Astrocyte (in vitro differentiated cells and primary cell): ENCODE results near the gene MRGPRG. TPM values are rescaled to one million over a fixed set of nuclear protein-coding genes. Genes with fewer than 3 reads are reported as not detected.

Experiments
- DNase-seq: peaks from one replicate; pipeline ENCODE4 v3.0.0-alpha.2; 2010; ENCODE audit warnings: low read depth
- FAIRE-seq: peaks from 2 replicates; lab custom pipeline; 2011; peaks lifted over from hg19 to GRCh38; lab: Jason Lieb, UNC
- H2AFZ ChIP-seq: 2 replicates; pipeline ENCODE4 v1.6.0; 2012; ENCODE audit warnings: low read depth, low read length, inconsistent platforms
- H3K27ac ChIP-seq: 2 replicates; pipeline ENCODE4 v1.5.1; 2011; ENCODE audit warnings: low read depth, low read length, inconsistent platforms
- H3K27me3 ChIP-seq: 2 replicates; pipeline ENCODE4 v1.6.0; 2011; ENCODE audit warnings: low read length, inconsistent platforms; ENCODE audit not compliant: insufficient read depth
- H3K36me3 ChIP-seq: 2 replicates; pipeline ENCODE4 v1.5.1; 2011; ENCODE audit warnings: low read length, inconsistent platforms; ENCODE audit not compliant: insufficient read depth
- H3K4me1 ChIP-seq: 2 replicates; pipeline ENCODE4 v1.5.1; 2011; ENCODE audit warnings: low read length, inconsistent platforms; ENCODE audit not compliant: insufficient read depth
- H3K4me2 ChIP-seq: 2 replicates; pipeline ENCODE4 v1.6.0; 2012; ENCODE audit warnings: low read length, inconsistent platforms
- H3K4me3 ChIP-seq: 2 replicates; pipeline ENCODE4 v1.5.1; 2011; ENCODE audit warnings: low read depth, mild to moderate bottlenecking, low read length, inconsistent platforms; ENCODE audit not compliant: insufficient read depth
- H3K79me2 ChIP-seq: 2 replicates; pipeline ENCODE4 v1.6.0; 2012; ENCODE audit warnings: mild to moderate bottlenecking, low read length, inconsistent platforms; ENCODE audit not compliant: insufficient read depth
- H3K9ac ChIP-seq: 2 replicates; pipeline ENCODE4 v1.6.0; 2012; ENCODE audit warnings: mild to moderate bottlenecking, low read length, inconsistent platforms
- H3K9me3 ChIP-seq: 2 replicates; pipeline ENCODE4 v1.5.1; 2012; ENCODE audit warnings: low read depth, mild to moderate bottlenecking, low read length, inconsistent platforms; ENCODE audit not compliant: insufficient read depth
- H4K20me1 ChIP-seq: 2 replicates; pipeline ENCODE4 v1.6.0; 2012; ENCODE audit warnings: low read length, inconsistent platforms; ENCODE audit not compliant: insufficient read depth
- H3K27ac Mint-ChIP-seq: one replicate; pipeline ENCODE4 v1.8.0; 2021; ENCODE audit warnings: mild to moderate bottlenecking, mixed read lengths; ENCODE audit not compliant: unreplicated experiment
- H3K27me3 Mint-ChIP-seq: one replicate; pipeline ENCODE4 v1.8.0; 2021; ENCODE audit warnings: low read depth, mixed read lengths; ENCODE audit not compliant: unreplicated experiment
- H3K36me3 Mint-ChIP-seq: one replicate; pipeline ENCODE4 v1.8.0; 2021; ENCODE audit warnings: low read depth, mixed read lengths; ENCODE audit not compliant: unreplicated experiment
- H3K4me1 Mint-ChIP-seq: one replicate; pipeline ENCODE4 v1.8.0; 2021; ENCODE audit warnings: low read depth, mixed read lengths; ENCODE audit not compliant: unreplicated experiment
- H3K4me3 Mint-ChIP-seq: one replicate; pipeline ENCODE4 v1.8.0; 2021; ENCODE audit warnings: mild to moderate bottlenecking, moderate library complexity, mixed read lengths; ENCODE audit not compliant: unreplicated experiment
- H3K9me3 Mint-ChIP-seq: one replicate; pipeline ENCODE4 v1.8.0; 2021; ENCODE audit warnings: mild to moderate bottlenecking, mixed read lengths; ENCODE audit not compliant: unreplicated experiment
- EZH2 ChIP-seq: IDR thresholded peaks from 2 replicates; pipeline ENCODE4 v1.6.1; 2012; ENCODE audit warnings: mild to moderate bottlenecking, low read length, inconsistent platforms; ENCODE audit not compliant: insufficient read depth
- total RNA-seq: library from RNA; stranded (reverse); gene quantifications from 2 replicates; pipeline ENCODE4 v1.2.1, GENCODE V29; 2021
- TF ChIP-seq, protein P1 (sequence below): IDR thresholded peaks from 2 replicates; pipeline ENCODE4 v1.5.1; 2011; ENCODE audit warnings: low read depth, mild to moderate bottlenecking, inconsistent platforms, low read length, moderate library complexity; ENCODE audit not compliant: insufficient read depth

The MRGPRG gene
- total RNA-seq, 1 donor from 2014 or later: not detected

DNA sequence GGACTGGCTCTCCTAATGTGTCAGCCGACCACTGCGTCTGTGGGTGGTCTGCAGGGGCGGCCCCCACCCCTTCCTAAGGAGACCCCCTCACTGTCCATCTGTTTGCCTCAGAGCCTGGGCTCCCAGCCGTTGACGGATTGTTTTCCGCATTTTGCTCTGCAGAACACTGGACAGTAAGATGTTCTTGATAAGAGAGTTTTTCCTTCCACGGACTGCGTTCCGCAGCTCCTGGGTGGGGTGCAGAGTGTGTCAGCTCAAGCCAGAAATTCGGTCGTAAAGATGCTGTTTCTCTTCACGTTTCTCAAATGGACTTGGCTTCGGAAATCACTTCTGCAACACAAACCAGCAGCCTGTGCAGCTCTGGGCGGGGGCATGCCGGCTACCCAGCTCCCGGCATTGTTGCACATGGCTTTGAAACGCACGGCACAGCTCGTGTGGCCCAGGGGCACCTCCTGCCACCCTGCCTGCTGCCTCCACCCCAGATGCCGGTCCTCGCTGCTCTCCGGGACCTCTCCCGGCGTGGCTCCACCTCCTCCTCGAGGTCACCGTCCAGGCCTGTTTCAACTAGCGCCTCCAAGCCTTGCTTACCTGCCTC, 2.9 kb upstream of the MRGPRG start:
- H3K4me1 ChIP-seq: peaks cover 2% of the 10 kb centered on the region
- H3K36me3 Mint-ChIP-seq: no peaks in the 10 kb centered on the region
- no peaks in the 10 kb centered on the region for H4K20me1 ChIP-seq
- H3K4me3 Mint-ChIP-seq: no peak overlapping the region
- peaks cover 10% of the 10 kb centered on the region for H3K4me1 Mint-ChIP-seq
- TF ChIP-seq, protein P1, sequence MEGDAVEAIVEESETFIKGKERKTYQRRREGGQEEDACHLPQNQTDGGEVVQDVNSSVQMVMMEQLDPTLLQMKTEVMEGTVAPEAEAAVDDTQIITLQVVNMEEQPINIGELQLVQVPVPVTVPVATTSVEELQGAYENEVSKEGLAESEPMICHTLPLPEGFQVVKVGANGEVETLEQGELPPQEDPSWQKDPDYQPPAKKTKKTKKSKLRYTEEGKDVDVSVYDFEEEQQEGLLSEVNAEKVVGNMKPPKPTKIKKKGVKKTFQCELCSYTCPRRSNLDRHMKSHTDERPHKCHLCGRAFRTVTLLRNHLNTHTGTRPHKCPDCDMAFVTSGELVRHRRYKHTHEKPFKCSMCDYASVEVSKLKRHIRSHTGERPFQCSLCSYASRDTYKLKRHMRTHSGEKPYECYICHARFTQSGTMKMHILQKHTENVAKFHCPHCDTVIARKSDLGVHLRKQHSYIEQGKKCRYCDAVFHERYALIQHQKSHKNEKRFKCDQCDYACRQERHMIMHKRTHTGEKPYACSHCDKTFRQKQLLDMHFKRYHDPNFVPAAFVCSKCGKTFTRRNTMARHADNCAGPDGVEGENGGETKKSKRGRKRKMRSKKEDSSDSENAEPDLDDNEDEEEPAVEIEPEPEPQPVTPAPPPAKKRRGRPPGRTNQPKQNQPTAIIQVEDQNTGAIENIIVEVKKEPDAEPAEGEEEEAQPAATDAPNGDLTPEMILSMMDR: no peak
- no peak for TF ChIP-seq EZH2
- no peak overlapping the region for H2AFZ ChIP-seq
- no peaks in the 10 kb centered on the region for H3K79me2 ChIP-seq
- H3K9ac ChIP-seq: no peak overlapping the region
- H3K27ac ChIP-seq: no peak overlapping the region
- H3K27ac Mint-ChIP-seq: no peak overlapping the region
- no peaks in the 10 kb centered on the region for H3K9me3 Mint-ChIP-seq
- no peak overlapping the region for H3K4me2 ChIP-seq
- H3K9me3 ChIP-seq: no peaks in the 10 kb centered on the region
- peaks cover 23% of the 10 kb centered on the region for H3K27me3 Mint-ChIP-seq
- peaks cover 8% of the 10 kb centered on the region for H3K27me3 ChIP-seq
- FAIRE-seq (no peak), DNase-seq (no peak)
- no peak overlapping the region for H3K4me3 ChIP-seq
- no peaks in the 10 kb centered on the region for H3K36me3 ChIP-seq

DNA sequence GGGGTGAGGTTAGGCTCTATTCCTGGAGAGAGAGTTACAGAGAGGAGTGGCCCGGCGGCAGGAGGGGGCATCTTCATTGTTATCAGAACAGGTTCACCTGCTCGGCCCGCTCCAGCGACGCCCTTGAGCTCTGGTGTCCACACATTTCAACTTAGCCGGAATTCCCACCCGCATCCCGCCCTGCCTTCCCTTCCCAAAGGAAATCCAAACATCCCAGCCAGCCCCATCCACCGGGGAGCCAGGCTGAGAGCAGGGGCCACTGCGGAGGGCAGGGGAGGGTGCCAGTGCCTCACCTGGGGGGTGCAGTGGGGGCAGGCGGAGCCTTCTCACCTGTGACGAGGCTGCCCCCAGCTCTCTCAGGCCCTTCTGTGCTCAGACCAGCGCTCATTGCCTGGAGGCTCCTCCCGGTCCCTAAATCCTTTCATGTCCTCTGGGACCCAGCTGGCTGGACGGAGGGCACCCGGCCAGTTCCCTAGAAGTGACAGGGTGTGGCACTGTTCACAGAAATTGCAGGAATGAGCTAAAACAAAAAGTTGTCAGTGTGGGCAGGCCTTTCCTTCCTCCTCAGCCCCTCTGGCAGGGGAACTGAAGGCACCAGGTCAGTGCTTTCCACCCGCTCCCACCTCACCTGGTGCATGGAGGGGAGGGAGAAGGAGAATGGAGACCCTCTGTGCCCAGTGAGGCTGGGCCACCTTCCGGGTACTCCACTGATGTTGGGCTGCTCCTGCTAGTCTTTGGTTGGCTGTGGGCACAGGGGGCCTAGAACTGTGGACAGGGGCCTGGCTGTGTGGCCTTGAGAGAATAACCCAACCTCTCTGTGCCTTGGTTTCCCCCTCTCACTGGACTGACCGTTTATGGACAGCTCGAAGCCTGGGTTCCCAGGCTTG, 2.2 kb upstream of the MRGPRG start:
- no peaks in the 10 kb centered on the region for H3K36me3 Mint-ChIP-seq
- H3K4me3 Mint-ChIP-seq: no peak overlapping the region
- H3K9me3 Mint-ChIP-seq: no peaks in the 10 kb centered on the region
- H3K4me3 ChIP-seq: no peak overlapping the region
- DNase-seq: no peak
- H3K4me2 ChIP-seq: no peak overlapping the region
- no peak overlapping the region for H2AFZ ChIP-seq
- no peak overlapping the region for H3K9ac ChIP-seq
- H3K27ac ChIP-seq: no peak overlapping the region
- no peak for TF ChIP-seq EZH2
- TF ChIP-seq, protein P1: no peak
- H3K27me3 Mint-ChIP-seq: peaks cover 21% of the 10 kb centered on the region
- H4K20me1 ChIP-seq: no peaks in the 10 kb centered on the region
- H3K4me1 Mint-ChIP-seq: peaks cover 5% of the 10 kb centered on the region
- H3K79me2 ChIP-seq: no peaks in the 10 kb centered on the region
- no peaks in the 10 kb centered on the region for H3K9me3 ChIP-seq
- FAIRE-seq: no peak
- peaks cover 11% of the 10 kb centered on the region for H3K27me3 ChIP-seq
- peaks cover 2% of the 10 kb centered on the region for H3K4me1 ChIP-seq
- H3K27ac Mint-ChIP-seq: no peak overlapping the region
- no peaks in the 10 kb centered on the region for H3K36me3 ChIP-seq

DNA sequence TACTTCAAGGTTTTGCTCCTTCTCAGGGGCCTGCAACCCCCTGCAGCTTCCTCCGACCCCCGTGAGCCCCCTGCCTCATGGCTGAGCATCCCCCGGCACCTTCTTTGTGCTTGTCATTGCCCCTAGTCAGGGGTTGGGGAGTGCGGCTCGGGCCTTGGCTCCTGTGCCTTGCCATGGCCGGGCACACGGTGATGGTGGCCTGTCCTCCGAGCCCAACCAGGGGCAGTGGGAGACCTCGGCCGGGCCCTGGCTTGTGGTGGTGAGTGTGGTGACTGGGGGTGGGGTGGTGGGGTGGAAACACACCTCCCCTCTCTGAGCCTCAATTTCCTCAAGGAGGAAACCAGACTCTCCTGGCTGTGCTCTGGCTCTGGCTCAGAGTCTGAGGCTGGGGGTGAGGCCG, 1.5 kb upstream of the MRGPRG start:
- Histone ChIP-seq H4K20me1 (no peaks in the 10 kb centered on the region), H3K27ac (no peak overlapping the region), H2AFZ (no peak overlapping the region), H3K4me1 (peaks cover 2% of the 10 kb centered on the region), H3K27me3 (peaks cover 11% of the 10 kb centered on the region), H3K9ac (no peak overlapping the region), H3K79me2 (no peaks in the 10 kb centered on the region), H3K36me3 (no peaks in the 10 kb centered on the region), H3K9me3 (no peaks in the 10 kb centered on the region), H3K4me2 (no peak overlapping the region), H3K4me3 (no peak overlapping the region)
- no peaks in the 10 kb centered on the region for H3K9me3 Mint-ChIP-seq
- DNase-seq: no peak
- H3K36me3 Mint-ChIP-seq: no peaks in the 10 kb centered on the region
- H3K27me3 Mint-ChIP-seq: peaks cover 26% of the 10 kb centered on the region
- H3K4me1 Mint-ChIP-seq: peaks cover 5% of the 10 kb centered on the region
- no peak overlapping the region for H3K4me3 Mint-ChIP-seq
- TF ChIP-seq EZH2: no peak
- TF ChIP-seq, protein P1: no peak
- FAIRE-seq: no peak
- no peak overlapping the region for H3K27ac Mint-ChIP-seq
